ENCODE measurements around the gene SLC16A7.

SLC16A7 gene

DNA sequence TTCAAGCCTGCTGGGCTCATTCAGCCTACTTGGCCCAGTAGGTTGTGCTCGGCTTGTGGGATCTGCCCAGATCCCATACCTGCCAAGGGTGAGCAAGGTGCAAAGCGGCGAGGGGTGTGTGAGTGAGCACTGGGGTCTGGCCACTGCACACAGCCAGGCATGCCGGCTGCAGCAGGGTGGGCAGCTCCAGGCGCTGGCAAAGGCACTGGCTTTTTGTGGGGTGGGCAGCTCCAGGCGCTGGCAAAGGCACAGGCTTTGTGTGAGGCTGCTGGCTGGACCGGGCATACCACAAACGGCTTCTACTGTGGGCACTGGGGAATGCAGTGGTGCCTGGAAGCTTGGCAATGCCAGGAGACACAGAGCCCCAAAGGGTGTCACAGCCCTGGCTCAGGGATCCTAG, 137.4 kb downstream of the SLC16A7 start:
- TF ChIP-seq POLR2A (IDR thresholded peaks at IDR 0.05; ENCODE audit: extremely low read depth, insufficient read length): no peak
- TF ChIP-seq MAX (IDR thresholded peaks at IDR 0.05; ENCODE audit: low read depth, low read length): no peak
- TF ChIP-seq CTCF (IDR thresholded peaks at IDR 0.05; ENCODE audit: low read depth, low read length): no peak
- no peak for TF ChIP-seq MYC (IDR thresholded peaks at IDR 0.05; ENCODE audit: low read depth, low read length)
- H3K4me3 ChIP-seq (ENCODE audit: low read depth, low read length): no peak overlapping the region
- DNase-seq (ENCODE audit: low read depth): no peak

- H3K4me3 ChIP-seq (ENCODE audit: low read depth, low read length): no peak overlapping the region
- DNase-seq (ENCODE audit: low read depth): no peak
- TF ChIP-seq POLR2A (IDR thresholded peaks at IDR 0.05; ENCODE audit: extremely low read depth, insufficient read length): no peak
- no peak for TF ChIP-seq MYC (IDR thresholded peaks at IDR 0.05; ENCODE audit: low read depth, low read length)
Measured at GRCh38 chr12:59734371-59734770, 138.5 kb downstream of the SLC16A7 start.

DNA sequence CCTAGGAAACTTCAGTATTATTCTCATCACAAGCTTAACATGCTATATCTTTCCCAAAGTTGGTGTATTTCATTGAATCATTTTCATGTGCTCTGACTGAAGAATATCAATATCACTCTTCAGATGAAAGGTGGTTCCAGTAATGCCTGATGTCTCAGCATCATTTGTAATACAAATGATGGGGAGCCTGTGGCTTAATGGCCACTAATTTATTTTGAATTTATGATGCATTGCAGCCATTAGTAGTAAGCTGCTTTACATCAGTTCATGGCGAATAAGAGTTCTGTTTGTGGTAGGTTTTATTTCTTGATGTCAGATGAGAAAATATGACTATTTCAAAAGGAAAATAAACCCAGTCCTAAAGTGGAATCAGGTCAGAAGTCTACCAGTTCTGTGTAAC, 139.4 kb downstream of the SLC16A7 start:
- no peak for DNase-seq (ENCODE audit: low read depth)
- no peak overlapping the region for H3K4me3 ChIP-seq (ENCODE audit: low read depth, low read length)
- TF ChIP-seq MAX (IDR thresholded peaks at IDR 0.05; ENCODE audit: low read depth, low read length): no peak

DNA sequence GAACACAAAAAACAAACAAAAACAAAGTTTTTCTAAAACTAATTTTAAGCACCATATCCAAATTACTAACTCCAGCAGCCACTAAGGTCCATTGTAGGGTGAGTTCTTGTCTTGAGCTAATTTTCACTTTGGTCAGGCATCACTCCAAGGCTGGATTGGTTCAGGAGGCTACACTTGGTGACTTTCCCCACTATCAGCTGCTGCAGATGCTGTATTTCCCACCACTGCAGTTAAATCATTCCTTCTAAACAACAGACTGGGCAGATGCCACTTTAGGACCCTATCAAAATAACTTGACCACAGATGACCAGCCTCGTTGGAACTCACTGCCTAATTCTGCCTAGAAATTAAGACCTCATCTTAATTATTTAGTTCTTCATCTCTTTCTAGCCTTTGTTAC, 140.5 kb downstream of the SLC16A7 start:
- TF ChIP-seq POLR2A (IDR thresholded peaks at IDR 0.05; ENCODE audit: extremely low read depth, insufficient read length) (no peak), CTCF (IDR thresholded peaks at IDR 0.05; ENCODE audit: low read depth, low read length) (no peak), MYC (IDR thresholded peaks at IDR 0.05; ENCODE audit: low read depth, low read length) (no peak), MAX (IDR thresholded peaks at IDR 0.05; ENCODE audit: low read depth, low read length) (no peak)
- H3K4me3 ChIP-seq (ENCODE audit: low read depth, low read length): no peak overlapping the region
- no peak for DNase-seq (ENCODE audit: low read depth)

DNA sequence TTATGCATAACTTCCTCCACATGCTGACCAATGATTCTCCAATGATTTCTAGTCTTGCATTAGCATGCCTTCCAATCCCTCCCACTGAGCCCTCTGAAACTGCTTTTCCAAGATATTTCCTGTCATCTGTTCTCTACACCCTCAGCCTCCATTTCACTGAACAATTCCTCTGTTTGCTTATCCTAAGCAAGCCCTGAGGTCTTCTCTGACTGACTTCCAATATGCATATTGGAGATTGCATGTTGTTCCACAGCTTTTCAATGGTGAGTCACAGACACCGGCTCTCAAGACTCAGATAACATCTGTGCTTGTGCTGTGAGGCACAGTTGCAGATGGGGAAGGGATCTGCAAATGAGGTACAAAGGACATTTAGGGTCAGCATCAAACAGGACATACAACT, 141.0 kb downstream of the SLC16A7 start:
- no peak overlapping the region for H3K4me3 ChIP-seq (ENCODE audit: low read depth, low read length)
- DNase-seq (ENCODE audit: low read depth): peak; percentile 22
- no peak for TF ChIP-seq POLR2A (IDR thresholded peaks at IDR 0.05; ENCODE audit: extremely low read depth, insufficient read length)
- TF ChIP-seq CTCF (IDR thresholded peaks at IDR 0.05; ENCODE audit: low read depth, low read length): no peak
- TF ChIP-seq MAX (IDR thresholded peaks at IDR 0.05; ENCODE audit: low read depth, low read length): no peak
- TF ChIP-seq MYC (IDR thresholded peaks at IDR 0.05; ENCODE audit: low read depth, low read length): no peak

GRCh38 chr12:59737725-59738463, 142.1 kb downstream of the SLC16A7 start:
- no peak for TF ChIP-seq POLR2A (IDR thresholded peaks at IDR 0.05; ENCODE audit: extremely low read depth, insufficient read length)
- TF ChIP-seq CTCF (IDR thresholded peaks at IDR 0.05; ENCODE audit: low read depth, low read length): no peak
- no peak for TF ChIP-seq MYC (IDR thresholded peaks at IDR 0.05; ENCODE audit: low read depth, low read length)
- TF ChIP-seq MAX (IDR thresholded peaks at IDR 0.05; ENCODE audit: low read depth, low read length): no peak
- no peak overlapping the region for H3K4me3 ChIP-seq (ENCODE audit: low read depth, low read length)
- no peak for DNase-seq (ENCODE audit: low read depth)

DNA sequence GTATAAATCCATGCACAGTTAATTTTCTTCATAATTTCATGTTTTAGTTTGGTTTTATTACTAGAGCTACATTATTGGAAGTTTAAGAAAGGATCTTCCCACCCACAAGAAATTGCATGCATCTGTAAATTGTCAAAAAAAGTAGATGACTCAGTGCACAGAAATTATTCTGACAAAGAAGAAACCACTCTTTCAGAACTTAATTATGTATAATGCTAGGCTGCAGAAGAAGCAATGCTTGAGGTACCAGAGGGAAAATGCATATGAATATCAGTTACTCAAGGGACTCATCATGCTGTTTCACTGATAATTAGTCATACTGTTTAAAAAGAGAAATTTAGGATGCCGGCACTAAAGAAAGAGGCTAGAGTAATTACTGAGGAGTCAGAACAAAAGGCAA, 147.0 kb downstream of the SLC16A7 start:
- DNase-seq (ENCODE audit: low read depth): no peak

More for the DNA sequence above, 147.0 kb downstream of the SLC16A7 start:
- TF ChIP-seq CTCF (IDR thresholded peaks at IDR 0.05; ENCODE audit: low read depth, low read length) (no peak), POLR2A (IDR thresholded peaks at IDR 0.05; ENCODE audit: extremely low read depth, insufficient read length) (no peak), MYC (IDR thresholded peaks at IDR 0.05; ENCODE audit: low read depth, low read length) (no peak), MAX (IDR thresholded peaks at IDR 0.05; ENCODE audit: low read depth, low read length) (no peak)
- H3K4me3 ChIP-seq (ENCODE audit: low read depth, low read length): no peak overlapping the region
